Fibroblast of mammary gland (primary cell): ENCODE measurements around the gene GPR107.
A peak's percentile ranks its signal among the peaks of the same experiment; 100 is the strongest.

Experiments
- DNase-seq: peaks from one replicate; pipeline ENCODE4 v3.0.0-alpha.2; 2010; ENCODE audit warnings: low read depth
- H3K4me3 ChIP-seq: 2 replicates; pipeline ENCODE4 v1.5.1; 2011; ENCODE audit warnings: low read depth, mild to moderate bottlenecking, low read length, moderate library complexity; ENCODE audit not compliant: control insufficient read depth
- TF ChIP-seq, protein P1 (sequence below): conservative IDR thresholded peaks from 2 replicates; pipeline ENCODE4 v1.5.1; 2011; ENCODE audit warnings: low read depth, low read length, inconsistent platforms; ENCODE audit not compliant: control insufficient read depth, insufficient read depth

Gene GPR107

DNA sequence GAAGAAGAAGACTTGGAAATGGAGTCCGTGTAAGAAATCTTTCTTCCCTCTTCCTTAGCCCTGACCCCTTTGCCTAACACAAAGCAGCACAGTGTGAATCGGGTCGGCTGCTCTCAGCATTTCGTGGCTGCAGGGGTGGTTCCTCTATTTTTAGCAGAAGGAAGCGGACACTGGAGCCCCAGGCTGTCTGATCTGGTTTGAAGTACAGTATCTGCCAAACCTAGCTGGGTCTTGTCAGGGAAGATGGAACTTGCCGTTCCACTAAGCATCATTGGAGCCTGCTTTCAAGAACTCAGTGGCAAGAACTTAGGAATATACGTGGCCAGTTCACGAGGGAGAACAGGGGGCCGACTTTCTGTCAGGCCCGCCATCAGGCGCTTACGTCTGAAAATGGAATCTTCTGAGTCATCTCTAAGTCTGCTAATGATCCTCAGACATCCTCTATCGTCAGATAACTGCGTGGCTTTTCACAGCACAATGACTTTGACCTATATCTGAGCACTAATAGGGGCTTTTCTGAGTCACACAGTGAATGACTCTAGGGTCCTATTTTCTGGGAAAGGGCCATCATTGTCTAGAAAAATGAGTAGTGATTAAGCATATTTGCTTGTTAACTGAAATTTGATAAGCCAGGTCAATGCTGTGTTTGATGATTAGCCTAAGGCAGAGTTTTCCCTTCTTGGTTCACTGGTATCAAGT, 75.2 kb downstream of the GPR107 start:
- DNase-seq, result peak; percentile 93
- TF ChIP-seq, protein P1, sequence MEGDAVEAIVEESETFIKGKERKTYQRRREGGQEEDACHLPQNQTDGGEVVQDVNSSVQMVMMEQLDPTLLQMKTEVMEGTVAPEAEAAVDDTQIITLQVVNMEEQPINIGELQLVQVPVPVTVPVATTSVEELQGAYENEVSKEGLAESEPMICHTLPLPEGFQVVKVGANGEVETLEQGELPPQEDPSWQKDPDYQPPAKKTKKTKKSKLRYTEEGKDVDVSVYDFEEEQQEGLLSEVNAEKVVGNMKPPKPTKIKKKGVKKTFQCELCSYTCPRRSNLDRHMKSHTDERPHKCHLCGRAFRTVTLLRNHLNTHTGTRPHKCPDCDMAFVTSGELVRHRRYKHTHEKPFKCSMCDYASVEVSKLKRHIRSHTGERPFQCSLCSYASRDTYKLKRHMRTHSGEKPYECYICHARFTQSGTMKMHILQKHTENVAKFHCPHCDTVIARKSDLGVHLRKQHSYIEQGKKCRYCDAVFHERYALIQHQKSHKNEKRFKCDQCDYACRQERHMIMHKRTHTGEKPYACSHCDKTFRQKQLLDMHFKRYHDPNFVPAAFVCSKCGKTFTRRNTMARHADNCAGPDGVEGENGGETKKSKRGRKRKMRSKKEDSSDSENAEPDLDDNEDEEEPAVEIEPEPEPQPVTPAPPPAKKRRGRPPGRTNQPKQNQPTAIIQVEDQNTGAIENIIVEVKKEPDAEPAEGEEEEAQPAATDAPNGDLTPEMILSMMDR, result no peak
- H3K4me3 ChIP-seq, result no peak overlapping the region

DNA sequence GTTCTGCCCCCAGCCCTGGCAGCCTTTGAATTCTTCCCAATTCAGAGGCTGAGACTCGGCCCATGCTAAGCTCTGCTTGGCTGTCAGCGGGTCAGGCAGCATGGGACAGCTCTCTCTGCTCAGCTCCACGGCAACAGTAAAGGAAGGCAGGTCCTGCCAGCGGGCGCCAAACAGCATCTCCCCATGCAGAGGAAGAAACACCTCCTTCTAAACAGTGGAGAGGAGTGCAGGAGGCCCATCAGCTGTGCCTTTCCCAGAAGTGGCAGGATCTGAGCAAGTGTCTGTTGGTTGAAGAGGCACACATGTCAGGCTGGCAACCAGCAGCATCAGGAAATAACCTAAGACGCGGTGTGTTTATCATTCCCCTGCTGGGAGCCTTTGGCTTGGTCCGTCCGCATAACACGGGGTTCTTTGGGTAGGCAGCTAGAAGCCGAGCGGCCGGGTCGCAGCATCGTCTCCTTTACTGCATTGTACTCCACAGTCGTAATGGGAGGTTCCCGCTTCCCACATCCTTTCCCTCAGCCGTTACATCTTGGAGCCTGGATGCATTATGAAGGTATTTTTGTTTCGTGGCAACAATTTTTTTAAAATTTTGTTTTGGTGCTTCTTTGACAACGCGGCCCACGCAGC, 75.8 kb downstream of the GPR107 start:
- no peak for DNase-seq
- TF ChIP-seq, protein P1, result no peak
- no peak overlapping the region for H3K4me3 ChIP-seq

DNA sequence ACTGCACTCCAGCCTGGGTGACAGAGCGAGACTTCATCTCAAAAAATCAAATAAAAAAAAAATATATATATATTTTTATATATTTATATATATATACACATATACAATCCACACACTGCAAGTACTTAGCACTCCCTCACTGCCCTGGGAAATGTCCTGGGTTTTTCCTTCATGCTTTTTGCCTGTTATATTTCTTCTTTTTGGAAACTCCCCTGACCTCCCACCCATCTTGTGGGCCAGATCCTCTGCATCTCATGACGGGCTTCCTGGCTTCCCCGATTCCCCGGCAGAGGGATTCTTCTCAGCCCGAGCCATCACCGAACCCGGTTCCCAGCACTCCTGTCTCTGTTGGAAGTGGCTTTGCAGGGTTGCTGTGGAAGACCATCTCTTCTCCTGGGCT, 79.0 kb downstream of the GPR107 start:
- no peak overlapping the region for H3K4me3 ChIP-seq

DNA sequence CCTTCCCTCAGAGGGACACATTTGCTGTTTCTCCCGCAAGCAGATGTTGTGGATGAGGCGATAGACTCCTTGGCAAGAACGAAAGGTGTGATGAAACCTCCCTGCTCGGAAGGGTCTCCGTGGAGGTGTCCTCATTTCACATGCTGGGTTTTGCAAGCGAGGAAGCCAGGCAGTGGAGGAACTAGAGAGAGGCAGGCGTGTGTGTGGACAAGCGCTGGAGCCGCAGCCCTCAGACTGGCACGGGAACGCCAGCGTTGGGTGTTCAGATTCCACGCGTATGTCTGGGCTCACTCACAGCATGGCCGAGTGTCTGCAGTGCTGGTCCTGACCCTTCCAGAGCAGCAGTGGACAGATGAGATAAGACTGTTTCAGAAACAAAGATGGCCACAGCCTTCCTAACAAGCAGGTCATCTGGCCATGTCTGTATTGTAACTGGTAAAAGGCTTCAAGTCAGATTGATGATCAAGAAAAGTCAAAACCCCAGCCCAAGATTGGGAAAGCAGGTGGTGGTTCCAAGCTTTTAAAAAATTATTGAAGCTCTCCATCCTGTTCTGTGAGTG, 83.5 kb downstream of the GPR107 start:
- no peak overlapping the region for H3K4me3 ChIP-seq
- TF ChIP-seq, protein P1, result no peak
- no peak for DNase-seq

More for the DNA sequence above, 79.0 kb downstream of the GPR107 start:
- TF ChIP-seq, protein P1, result no peak
- DNase-seq, result no peak

DNA sequence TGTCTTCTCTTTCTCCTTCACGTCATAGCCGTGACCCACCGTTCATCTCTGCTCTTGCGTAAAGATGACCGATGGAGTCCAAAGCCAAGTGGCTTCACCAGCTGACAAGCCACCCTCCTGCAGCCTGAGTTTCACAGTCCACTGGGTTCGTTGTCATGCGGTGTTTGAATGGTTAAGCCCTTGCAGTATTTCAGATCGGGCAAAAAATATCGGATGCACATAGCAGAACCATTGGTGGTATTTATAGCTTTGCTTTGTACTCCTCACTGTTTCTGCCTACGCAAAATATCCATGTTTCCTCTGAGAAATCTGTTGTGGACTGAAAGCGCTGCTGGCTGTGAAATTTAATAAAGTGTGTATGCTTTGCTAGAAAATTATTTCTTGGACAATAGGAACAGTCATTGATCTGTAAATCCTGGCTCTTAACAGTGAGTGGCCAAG, 84.0 kb downstream of the GPR107 start:
- no peak overlapping the region for H3K4me3 ChIP-seq
- TF ChIP-seq, protein P1, result no peak
- peak; percentile 64 for DNase-seq

DNA sequence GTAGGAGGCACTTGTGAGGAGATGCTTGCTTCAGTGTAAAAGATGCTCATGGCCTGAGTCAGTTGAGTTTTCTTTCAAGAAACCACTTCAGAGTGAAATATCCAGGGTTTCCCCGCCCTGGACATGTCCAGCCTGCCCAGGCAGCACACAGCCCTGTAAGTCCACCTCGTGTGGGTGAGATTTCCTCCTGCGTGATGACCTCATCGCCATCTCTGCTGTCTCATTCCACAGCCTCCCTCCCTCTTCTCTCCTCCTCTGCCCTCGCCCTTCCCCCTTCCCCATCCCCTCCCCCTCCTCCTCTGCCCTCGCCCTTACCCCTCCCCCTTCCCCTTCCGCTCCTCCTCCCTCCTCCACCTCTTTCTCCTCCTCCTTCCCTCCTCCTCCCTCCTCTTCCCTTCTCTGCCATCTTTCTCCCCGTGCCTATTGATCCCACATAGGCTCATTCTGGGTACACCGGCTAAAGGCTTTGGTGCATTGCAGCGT, 84.5 kb downstream of the GPR107 start:
- DNase-seq, result peak; percentile 97
- TF ChIP-seq, protein P1, result no peak
- no peak overlapping the region for H3K4me3 ChIP-seq
